Stimulated activated CD4-positive, alpha-beta T cell treated with anti-CD3 and anti-CD28 coated beads, Interleukin-2, amount 100 ng/mL, for 48 hours (primary cell): Measurements from ENCODE around the gene PCBP1.
"Not testable (repeated sequence)": the region's sequence is repeated elsewhere in the genome, so short reads cannot be mapped to it uniquely, and the experiment has no call there.

Source experiments
- DNase-seq, 2 donors: peaks; one replicate each; pipeline ENCODE4 v3.0.0-alpha.2; 2020

PCBP1 gene

DNA sequence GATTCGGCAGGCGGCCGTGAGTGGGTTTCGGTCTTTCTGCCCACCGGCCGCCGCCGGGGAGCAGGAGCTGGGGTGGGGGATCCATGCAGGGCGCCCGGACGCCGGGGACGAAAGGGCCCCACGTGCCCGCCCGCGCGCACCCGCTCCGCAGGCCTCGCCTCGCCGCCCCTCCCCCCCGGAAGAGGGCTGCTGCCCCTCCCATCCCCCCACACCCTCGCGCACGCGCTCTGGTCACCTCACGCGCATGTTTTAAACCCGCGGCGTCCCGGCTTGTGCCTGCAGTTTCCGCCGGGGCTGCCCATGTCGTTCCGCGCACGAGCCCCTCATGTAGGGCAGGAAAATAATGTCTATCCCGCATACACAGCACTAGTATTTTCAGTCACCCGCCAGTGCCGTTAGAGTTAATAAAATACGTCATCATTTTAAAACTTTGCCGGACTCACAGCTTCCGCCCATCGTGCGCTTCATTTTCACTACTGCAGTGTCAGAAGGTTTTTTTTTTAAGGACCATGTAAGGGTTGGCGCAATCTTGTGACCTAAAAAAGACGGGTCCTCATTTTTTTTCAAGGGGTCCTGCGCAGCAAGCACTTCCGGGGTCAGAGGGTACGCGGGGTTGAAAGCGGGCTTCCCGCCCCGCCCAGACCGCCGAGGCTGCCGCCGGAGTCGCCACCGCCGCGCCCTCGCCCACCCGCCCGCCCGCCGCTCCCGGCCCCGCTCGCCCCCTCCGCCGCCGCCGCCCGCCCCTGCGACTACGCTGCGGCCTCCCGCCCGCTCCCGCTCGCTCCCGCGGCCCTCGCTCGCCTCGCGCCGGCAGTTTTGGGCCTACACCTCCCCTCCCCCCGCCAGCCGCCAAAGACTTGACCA lies at the start of gene PCBP1:
TSS of gene PCBP1 (plus strand) at position 640 of the 864 bp plus-strand sequence. CDS start 267 bp downstream, outside the sequence.
- peak; percentile 97 to 98 for DNase-seq

- DNase-seq: no peak
Measured at GRCh38 chr2:70039366-70039765, 47.9 kb upstream of the PCBP1 start.

DNA sequence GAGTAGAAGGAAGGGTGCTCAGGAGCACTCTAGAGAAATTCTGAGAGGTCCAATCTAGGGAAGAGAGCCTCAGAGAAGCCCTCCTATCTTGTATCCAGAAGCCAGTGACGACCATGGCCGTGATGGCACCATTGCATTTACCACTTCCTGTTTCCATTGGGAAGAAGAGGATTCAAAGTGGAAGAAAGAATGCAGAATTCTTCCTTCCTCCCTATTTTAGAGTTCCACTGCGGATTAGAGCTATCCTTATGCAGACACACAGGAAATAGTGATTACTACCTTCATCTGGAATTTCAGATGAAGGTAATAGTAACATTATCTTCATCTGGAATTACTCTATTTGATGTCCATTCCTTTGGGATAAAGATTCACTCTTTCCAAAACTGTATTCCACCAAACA lies 45.6 kb upstream of the PCBP1 start:
- no peak for DNase-seq

- DNase-seq: no peak
Measured at GRCh38 chr2:70042246-70042645, 45.0 kb upstream of the PCBP1 start.

GRCh38 chr2:70043252-70043875 lies 43.9 kb upstream of the PCBP1 start:
- DNase-seq: no peak

DNA sequence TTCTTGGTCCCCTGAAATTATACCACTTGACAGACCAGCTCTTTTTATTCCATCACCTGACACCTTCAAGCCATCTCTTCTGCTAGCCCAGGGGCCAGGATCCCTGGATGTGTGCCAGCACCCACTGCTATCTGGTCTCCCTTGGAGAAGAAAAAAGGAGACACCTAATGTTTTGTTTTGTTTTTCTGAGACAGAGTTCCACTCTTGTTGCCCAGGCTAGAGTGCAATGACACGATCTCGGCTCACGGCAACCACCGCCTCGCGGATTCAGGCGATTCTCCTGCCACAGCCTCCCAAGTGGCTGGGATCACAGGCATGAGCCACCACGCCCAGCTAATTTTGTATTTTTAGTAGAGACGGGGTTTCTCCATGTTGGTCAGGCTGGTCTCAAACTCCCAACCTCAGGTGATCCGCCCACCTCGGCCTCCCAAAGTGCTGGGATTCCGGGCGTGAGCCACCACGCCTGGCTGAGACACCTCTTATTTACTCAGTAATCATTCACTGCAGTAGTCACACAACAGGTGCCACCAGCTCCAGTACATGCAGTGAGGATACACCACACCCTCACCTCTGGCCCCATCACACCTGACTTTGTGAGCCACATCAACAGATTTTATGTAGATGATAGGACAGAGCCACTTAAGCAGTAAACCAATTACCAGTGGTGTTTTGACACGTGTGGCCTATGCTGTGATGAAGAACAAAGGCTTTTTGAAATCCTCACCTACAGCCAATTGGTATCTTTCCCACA lies 42.8 kb upstream of the PCBP1 start:
- DNase-seq: no peak

DNA sequence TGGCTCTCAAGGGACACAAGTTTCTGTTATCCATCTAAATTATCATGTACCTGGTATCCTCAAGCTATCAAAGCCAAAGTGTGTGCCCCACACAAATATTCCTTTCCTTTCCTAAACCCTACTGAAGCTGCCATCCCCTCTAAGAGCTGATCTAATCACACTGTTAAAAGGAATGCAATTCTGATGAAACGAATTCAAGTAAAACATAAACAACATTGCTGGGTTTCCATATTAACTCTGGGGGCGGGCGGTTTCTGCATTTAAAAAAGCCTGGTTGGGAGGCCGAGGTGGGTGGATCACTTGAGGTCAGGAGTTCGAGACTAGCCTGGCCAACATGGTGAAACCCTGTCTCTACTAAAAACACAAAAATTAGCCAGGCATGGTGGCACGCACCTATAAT lies 41.9 kb upstream of the PCBP1 start:
- DNase-seq: no peak

- DNase-seq: no peak
Measured at GRCh38 chr2:70045932-70046331, 41.3 kb upstream of the PCBP1 start.

DNA sequence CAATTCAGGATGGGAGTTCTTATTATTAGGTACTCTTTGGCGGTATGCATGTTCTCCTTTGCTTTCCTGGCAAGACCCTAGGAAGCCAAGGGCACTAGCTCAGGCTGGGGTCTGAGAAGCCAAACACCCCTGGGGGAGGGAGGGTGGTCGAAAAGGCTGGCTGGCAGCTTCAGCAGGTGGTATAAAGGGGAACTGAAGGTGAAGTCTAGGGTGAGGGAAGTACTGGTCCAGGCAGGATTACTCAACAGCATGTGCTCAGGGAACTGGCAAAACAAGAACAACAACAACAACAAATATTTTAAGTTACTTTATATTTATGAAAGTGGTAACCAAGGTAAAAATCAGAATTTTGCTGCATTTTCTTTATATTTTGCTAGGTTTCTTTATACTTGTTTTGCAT lies 40.7 kb upstream of the PCBP1 start:
- DNase-seq: no peak

DNA sequence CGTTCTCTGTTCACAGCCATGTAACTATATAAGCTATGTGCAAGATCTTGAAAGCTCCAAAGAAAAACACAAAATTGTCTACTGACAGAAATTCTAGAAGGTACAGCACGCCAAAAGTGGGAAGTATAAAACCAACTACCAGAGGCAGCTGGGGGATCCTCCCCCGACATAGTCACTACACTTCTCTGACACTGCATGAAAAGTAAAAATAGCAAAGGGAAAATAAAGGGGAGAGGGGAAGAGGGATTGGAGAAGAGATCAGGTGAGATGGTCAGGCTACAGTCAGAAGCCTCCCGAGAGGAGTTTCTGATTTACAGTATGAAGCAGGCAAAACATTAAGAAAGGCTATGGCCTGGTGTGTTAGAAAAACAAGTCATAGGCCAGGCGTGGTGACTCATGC lies 39.8 kb upstream of the PCBP1 start:
- no peak for DNase-seq

- no peak for DNase-seq
Measured at GRCh38 chr2:70049255-70049654, 38.0 kb upstream of the PCBP1 start.

DNA sequence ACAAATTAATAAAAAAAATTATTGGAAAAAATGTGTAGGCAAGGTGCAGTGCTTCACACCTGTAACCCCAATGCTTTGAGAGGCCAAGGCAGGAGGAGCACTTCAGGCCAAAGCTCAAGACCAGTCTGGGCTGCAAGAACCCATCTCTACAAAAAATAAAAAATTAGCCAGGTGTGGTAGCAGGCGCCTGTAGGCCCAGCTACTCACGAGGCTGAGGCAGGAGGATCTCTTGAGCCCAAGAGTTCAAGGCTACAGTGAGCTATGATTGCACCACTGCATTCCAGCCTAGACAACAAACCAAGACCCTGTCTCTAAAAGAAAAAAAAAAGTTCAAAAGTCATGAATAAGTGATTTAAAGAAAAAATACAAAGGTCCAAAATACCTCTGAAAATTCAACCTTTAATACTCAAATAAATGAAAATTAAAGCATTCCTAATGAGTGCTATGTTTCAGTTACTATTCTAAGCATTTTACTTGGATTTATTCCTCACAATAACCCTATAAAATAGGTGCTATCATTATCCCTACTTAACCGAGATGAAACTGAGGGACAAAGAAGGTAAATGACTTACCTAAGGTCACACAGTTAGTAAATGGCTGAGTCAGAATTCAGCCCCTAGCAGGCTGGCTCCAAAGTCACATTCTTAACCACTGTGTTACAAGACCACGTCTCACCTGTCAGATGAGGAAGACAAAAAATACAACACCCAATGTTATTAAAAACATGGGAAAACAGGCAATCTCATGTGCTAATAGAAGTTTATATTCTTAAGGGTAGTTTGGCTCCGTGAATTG lies 36.4 kb upstream of the PCBP1 start:
- DNase-seq: no peak

DNA sequence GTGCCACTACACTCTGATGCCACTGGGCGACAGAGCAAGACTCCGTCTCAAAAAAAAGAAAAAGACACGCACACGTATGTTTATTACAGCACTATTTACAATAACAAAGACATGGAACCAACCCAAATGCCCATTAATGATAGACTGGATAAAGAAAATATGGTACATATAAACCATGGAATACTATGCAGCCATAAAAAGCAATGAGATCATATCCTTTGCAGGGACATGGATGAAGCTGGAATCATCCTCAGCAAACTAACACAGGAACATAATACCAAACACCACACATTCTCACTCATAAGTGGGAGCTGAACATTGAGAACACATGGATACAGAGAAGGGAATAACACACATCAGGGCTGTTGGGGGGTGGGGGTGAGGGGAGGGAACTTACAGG lies 32.0 kb upstream of the PCBP1 start:
- DNase-seq: not testable (repeated sequence)

DNA sequence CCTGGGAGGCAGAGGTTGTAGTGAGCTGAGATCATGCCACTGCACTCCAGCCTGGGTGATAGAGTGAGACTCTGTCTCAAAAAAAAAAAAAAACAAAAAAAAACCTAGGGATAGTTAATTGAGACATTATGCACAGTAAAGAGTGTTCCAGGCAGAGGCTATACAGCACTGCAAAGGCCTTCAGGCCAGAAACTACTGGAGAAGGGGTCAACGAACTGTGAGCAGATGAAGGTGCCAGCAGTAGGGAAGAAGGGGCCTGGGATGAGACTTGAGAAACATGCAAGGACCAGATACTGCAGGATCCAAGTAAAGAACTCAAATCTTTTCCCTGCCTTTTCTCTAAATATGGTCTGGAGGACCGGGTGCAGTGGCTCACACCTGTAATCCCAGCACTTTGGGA lies 26.0 kb upstream of the PCBP1 start:
- DNase-seq: no peak

GRCh38 chr2:70062270-70062669 lies 25.0 kb upstream of the PCBP1 start:
- DNase-seq: no peak

- no peak for DNase-seq
Measured at GRCh38 chr2:70068119-70068518, 19.2 kb upstream of the PCBP1 start.

- DNase-seq: peak; percentile 61 to 66
Measured at GRCh38 chr2:70069049-70069448, 18.2 kb upstream of the PCBP1 start.

- DNase-seq: peak; percentile 39 to 43
Measured at GRCh38 chr2:70070542-70071268, 16.6 kb upstream of the PCBP1 start.

DNA sequence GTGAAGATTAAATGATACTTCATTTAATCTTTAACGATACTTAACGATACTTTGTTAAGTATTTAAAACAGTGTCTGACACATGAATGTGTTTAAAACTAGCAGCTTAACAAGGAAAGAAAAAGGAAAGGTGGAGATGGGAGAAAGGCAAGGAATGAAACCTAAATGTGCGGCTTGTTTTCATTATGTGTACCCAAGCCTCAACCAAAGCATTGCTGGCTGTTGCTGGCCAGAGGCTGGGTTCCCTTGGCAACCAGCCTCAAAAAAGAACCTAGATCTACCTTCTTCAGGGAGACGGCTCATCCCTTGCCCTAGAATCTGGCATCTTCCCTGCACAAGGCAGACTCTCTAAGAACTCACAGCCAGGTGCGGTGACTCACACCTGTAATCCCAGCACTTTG lies 13.8 kb upstream of the PCBP1 start:
- DNase-seq: no peak

DNA sequence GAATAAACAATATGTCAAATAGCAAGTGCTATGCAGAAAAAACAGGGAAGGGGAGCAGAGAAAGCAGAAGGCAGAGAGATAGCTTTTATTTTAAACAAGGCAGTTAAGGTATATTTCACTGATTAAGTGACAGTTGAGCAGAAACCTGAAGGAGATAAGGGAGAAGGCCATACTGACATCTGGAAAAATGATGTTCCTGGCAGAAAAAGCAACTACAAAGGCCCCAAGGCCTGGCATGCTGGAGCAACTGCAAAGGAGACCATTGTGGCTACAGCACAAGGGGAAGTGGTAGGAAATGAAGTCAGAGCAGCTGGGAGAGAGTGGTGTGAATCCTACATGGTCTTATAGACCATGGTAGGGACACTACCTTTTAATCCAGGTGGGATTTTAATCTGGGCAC lies 8.9 kb upstream of the PCBP1 start:
- DNase-seq: no peak

GRCh38 chr2:70080610-70081200 lies 6.6 kb upstream of the PCBP1 start:
- DNase-seq: no peak

- DNase-seq: no peak
Measured at GRCh38 chr2:70081221-70081620, 6.1 kb upstream of the PCBP1 start.
